ENCODE results near the gene ZNF576. TPM values are rescaled to one million over a fixed set of nuclear protein-coding genes. Genes with fewer than 3 reads are reported as not detected.

Gene ZNF576
- total and polyA plus RNA-seq, 4 donors: 6.9 to 14.9 (median 10.9) TPM

DNA sequence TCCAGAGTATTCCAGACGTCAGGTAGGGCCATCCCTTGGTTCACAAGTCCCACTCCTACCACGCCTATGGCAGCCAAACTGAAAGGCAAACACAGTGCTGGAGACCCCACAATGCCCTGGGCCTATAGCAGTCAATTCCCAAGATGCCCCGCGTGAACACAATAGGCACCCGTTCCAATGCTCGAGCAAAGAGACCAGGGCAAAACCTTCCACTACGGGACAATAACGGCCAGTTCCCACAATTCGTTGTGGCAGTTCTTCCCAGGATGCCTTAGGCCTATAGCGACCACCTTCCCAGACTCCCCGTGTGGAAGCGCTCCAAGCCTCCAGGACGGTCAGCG is 22.5 kb downstream of the ZNF576 start:
- Histone ChIP-seq H3K9ac (ENCODE audit: low read depth in 1 of 2, low read length in 2 of 2) (peak overlapping the region; percentile 95 to 96), H3K27me3 (ENCODE audit: control insufficient read depth in 4 of 4, insufficient read depth in 4 of 4, low read length in 3 of 4) (no peaks in the 10 kb centered on the region), H3K4me1 (ENCODE audit: control insufficient read depth in 4 of 4, insufficient read depth in 4 of 4, low read length in 3 of 4) (peaks cover 0 to 16% (median 11%) of the 10 kb centered on the region in 4 donors), H3K4me3 (ENCODE audit: low read depth in 1 of 3, low read length in 3 of 3) (peak overlapping the region; percentile 70 to 100 (median 93)), H3K9me3 (ENCODE audit: control insufficient read depth in 4 of 4, low read length in 3 of 4) (no peaks in the 10 kb centered on the region), H3K36me3 (ENCODE audit: control insufficient read depth in 4 of 4, insufficient read depth in 3 of 4, low read depth in 1 of 4, low read length in 3 of 4) (no peaks in the 10 kb centered on the region), H3K27ac (ENCODE audit: low read depth in 1 of 2, low read length in 2 of 2) (peak overlapping the region; percentile 83 to 91)
- under 1% methylated on average over 14 of the region's 14 CpGs for WGBS
- DNase-seq (ENCODE audit: low spot score): no peak
- TF ChIP-seq TAF1 (conservative IDR thresholded peaks at IDR 0.05): peak; percentile 38
- TF ChIP-seq SP1 (IDR thresholded peaks at IDR 0.05): peak; percentile 15
- TF ChIP-seq FOXA2 (IDR thresholded peaks at IDR 0.05): no peak
- TF ChIP-seq RAD21 (IDR thresholded peaks at IDR 0.05): no peak

DNA sequence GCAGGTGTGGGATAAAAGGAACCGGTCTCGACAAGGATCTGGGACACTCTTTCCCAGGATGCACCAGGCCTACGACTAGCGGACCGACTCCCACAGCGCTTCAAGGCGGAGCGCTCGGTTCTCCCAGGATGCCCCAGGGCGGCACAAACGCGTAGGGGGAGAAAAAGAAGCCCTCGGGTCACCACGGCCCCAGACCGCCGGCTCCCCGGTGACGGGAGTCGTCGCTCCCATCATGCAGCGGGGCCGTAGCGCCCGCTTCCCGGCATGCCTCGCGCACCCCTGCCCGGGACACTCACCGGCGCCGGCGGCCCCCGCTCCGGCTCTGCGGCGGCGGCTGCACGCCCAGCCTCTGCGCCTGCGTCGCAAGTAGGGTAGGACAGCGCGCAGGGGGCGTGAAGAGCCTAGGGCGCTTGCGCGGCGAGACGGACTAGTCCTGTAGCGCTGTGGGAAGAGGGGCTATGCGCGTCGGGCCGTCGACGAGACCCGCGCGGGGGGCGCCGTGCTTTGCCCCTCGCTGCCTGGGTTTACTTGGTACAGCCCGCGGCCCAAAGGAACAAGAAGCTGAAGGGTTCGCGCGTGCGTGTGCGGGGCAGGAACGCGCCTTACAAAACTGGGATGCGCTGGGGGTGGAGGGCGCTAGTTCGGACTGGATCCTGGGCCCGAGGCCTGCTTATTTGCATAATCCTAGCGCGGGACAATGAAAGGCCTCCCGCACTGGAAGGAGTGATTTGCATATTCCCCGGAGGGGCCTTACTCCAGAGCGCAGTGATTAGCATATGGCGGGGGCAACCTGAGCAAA is 23.1 kb downstream of the ZNF576 start, which contains the start of gene ZNF428:
Gene ZNF428 (minus strand): TSS at position 368 of the 799 bp plus-strand sequence. CDS start 5,325 bp downstream, outside the sequence.
- Histone ChIP-seq H3K27me3 (ENCODE audit: control insufficient read depth in 4 of 4, insufficient read depth in 4 of 4, low read length in 3 of 4) (no peaks in the 10 kb centered on the region), H3K27ac (ENCODE audit: low read depth in 1 of 2, low read length in 2 of 2) (peak within 1 kb of the TSS; percentile 83 to 91), H3K4me3 (ENCODE audit: low read depth in 1 of 3, low read length in 3 of 3) (peak within 1 kb of the TSS; percentile 70 to 100 (median 93)), H3K4me1 (ENCODE audit: control insufficient read depth in 4 of 4, insufficient read depth in 4 of 4, low read length in 3 of 4) (peaks cover 0 to 16% (median 11%) of the 10 kb centered on the region in 4 donors), H3K9ac (ENCODE audit: low read depth in 1 of 2, low read length in 2 of 2) (peak within 1 kb of the TSS; percentile 95 to 96), H3K36me3 (ENCODE audit: control insufficient read depth in 4 of 4, insufficient read depth in 3 of 4, low read depth in 1 of 4, low read length in 3 of 4) (no peaks in the 10 kb centered on the region), H3K9me3 (ENCODE audit: control insufficient read depth in 4 of 4, low read length in 3 of 4) (no peaks in the 10 kb centered on the region)
- TF ChIP-seq NR2F2 (IDR thresholded peaks at IDR 0.05) (no peak), YY1 (IDR thresholded peaks at IDR 0.05) (peak; percentile 34)
- WGBS: under 1% methylated on average over 81 of the region's 81 CpGs
- DNase-seq (ENCODE audit: low spot score): peak; percentile 85

DNA sequence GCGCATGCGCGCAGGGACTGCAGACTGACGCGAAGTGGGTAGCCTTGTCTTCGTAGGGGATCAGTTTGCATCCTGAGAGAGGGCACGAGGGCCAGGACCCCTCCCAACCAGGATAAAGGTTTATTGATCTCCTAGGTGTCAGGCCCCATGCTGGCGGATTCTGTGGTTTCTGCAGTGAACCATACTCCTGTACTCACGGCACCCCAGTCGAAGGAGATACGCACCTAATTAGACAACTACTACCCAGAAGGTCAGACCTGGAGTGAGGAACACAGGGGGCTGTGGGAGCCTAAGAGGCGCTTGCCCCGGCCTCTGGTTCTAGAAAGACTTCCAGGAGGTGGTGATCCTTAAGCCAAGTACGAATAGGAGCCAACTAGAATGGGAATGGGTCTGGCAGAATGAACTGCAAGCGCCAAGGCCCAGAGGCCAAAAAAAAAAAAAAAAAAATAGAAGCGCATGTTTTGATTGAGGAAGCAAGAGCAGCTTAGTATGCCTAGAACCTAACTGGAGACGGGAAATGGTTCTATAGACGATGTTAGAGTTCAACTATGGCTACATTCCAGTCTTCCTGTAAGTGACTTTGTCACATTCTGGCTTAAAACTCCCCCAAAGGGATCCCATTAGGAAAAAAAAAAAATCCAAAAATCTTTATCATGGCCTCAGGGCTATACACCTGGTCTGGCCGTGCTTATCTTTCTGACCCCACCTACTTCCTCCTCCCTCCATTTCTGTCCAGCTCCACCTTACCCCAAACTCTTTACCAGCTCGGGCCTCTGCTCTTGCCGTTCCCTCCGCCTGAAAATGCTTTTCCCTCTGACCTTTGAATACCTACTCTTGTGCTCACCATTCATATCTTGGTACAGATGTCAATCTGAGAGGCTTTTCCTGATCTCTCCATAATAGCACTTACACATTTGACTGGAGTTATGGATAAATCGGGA is 23.9 kb downstream of the ZNF576 start:
- H3K4me3 ChIP-seq (ENCODE audit: low read depth in 1 of 3, low read length in 3 of 3): peak overlapping the region; percentile 70 to 100 (median 93)

More for the DNA sequence above, 23.9 kb downstream of the ZNF576 start:
- H3K4me1 ChIP-seq (ENCODE audit: control insufficient read depth in 4 of 4, insufficient read depth in 4 of 4, low read length in 3 of 4): peaks cover 0 to 16% (median 11%) of the 10 kb centered on the region in 4 donors
- WGBS: 50% methylated on average over 23 of the region's 23 CpGs
- peak overlapping the region; percentile 83 to 91 for H3K27ac ChIP-seq (ENCODE audit: low read depth in 1 of 2, low read length in 2 of 2)
- peak overlapping the region; percentile 56 to 96 for H3K9ac ChIP-seq (ENCODE audit: low read depth in 1 of 2, low read length in 2 of 2)
- TF ChIP-seq REST (IDR thresholded peaks at IDR 0.05) (no peak), HNF4G (IDR thresholded peaks at IDR 0.05) (no peak), GABPA (IDR thresholded peaks at IDR 0.05 in 1 of 2, conservative IDR thresholded peaks at IDR 0.05 in 1 of 2) (no peak), HNF4A (conservative IDR thresholded peaks at IDR 0.05) (no peak), RAD21 (IDR thresholded peaks at IDR 0.05) (no peak), JUND (IDR thresholded peaks at IDR 0.05) (no peak), RXRA (IDR thresholded peaks at IDR 0.05) (no peak), FOXA2 (IDR thresholded peaks at IDR 0.05) (no peak), YY1 (IDR thresholded peaks at IDR 0.05) (no peak), NR2F2 (IDR thresholded peaks at IDR 0.05) (no peak), TAF1 (conservative IDR thresholded peaks at IDR 0.05) (no peak)
- TF ChIP-seq, protein P1, sequence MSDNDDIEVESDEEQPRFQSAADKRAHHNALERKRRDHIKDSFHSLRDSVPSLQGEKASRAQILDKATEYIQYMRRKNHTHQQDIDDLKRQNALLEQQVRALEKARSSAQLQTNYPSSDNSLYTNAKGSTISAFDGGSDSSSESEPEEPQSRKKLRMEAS (IDR thresholded peaks at IDR 0.05): no peak
- TF ChIP-seq, protein P2, sequence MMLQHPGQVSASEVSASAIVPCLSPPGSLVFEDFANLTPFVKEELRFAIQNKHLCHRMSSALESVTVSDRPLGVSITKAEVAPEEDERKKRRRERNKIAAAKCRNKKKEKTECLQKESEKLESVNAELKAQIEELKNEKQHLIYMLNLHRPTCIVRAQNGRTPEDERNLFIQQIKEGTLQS (IDR thresholded peaks at IDR 0.05): no peak
- TF ChIP-seq, protein P3, sequence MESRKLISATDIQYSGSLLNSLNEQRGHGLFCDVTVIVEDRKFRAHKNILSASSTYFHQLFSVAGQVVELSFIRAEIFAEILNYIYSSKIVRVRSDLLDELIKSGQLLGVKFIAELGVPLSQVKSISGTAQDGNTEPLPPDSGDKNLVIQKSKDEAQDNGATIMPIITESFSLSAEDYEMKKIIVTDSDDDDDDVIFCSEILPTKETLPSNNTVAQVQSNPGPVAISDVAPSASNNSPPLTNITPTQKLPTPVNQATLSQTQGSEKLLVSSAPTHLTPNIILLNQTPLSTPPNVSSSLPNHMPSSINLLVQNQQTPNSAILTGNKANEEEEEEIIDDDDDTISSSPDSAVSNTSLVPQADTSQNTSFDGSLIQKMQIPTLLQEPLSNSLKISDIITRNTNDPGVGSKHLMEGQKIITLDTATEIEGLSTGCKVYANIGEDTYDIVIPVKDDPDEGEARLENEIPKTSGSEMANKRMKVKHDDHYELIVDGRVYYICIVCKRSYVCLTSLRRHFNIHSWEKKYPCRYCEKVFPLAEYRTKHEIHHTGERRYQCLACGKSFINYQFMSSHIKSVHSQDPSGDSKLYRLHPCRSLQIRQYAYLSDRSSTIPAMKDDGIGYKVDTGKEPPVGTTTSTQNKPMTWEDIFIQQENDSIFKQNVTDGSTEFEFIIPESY (IDR thresholded peaks at IDR 0.05): no peak
- TF ChIP-seq, protein P4, sequence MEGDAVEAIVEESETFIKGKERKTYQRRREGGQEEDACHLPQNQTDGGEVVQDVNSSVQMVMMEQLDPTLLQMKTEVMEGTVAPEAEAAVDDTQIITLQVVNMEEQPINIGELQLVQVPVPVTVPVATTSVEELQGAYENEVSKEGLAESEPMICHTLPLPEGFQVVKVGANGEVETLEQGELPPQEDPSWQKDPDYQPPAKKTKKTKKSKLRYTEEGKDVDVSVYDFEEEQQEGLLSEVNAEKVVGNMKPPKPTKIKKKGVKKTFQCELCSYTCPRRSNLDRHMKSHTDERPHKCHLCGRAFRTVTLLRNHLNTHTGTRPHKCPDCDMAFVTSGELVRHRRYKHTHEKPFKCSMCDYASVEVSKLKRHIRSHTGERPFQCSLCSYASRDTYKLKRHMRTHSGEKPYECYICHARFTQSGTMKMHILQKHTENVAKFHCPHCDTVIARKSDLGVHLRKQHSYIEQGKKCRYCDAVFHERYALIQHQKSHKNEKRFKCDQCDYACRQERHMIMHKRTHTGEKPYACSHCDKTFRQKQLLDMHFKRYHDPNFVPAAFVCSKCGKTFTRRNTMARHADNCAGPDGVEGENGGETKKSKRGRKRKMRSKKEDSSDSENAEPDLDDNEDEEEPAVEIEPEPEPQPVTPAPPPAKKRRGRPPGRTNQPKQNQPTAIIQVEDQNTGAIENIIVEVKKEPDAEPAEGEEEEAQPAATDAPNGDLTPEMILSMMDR (IDR thresholded peaks at IDR 0.05; ENCODE audit: low read depth, low read length, missing input control): no peak
- no peaks in the 10 kb centered on the region for H3K27me3 ChIP-seq (ENCODE audit: control insufficient read depth in 4 of 4, insufficient read depth in 4 of 4, low read length in 3 of 4)
- no peaks in the 10 kb centered on the region for H3K36me3 ChIP-seq (ENCODE audit: control insufficient read depth in 4 of 4, insufficient read depth in 3 of 4, low read depth in 1 of 4, low read length in 3 of 4)
- no peak for DNase-seq (ENCODE audit: low spot score)
- no peaks in the 10 kb centered on the region for H3K9me3 ChIP-seq (ENCODE audit: control insufficient read depth in 4 of 4, low read length in 3 of 4)
